B cell (primary cell): Measurements from ENCODE around the gene PHACTR1.
"Not testable (repeated sequence)": the region's sequence is repeated elsewhere in the genome, so short reads cannot be mapped to it uniquely, and the experiment has no call there.

ENCODE experiments used
- EZH2 ChIP-seq: IDR thresholded peaks from 2 replicates; pipeline ENCODE4 v1.6.1; 2012; ENCODE audit warnings: borderline replicate concordance, low read depth, mild to moderate bottlenecking, moderate library complexity, low read length; ENCODE audit not compliant: insufficient read depth, poor library complexity, severe bottlenecking
- TF ChIP-seq, protein P1 (sequence below): fragments of 200-600 bp; IDR thresholded peaks from one replicate; pipeline ENCODE4 v1.8.0; 2022; ENCODE audit warnings: antibody characterized with exemption, mild to moderate bottlenecking

DNA sequence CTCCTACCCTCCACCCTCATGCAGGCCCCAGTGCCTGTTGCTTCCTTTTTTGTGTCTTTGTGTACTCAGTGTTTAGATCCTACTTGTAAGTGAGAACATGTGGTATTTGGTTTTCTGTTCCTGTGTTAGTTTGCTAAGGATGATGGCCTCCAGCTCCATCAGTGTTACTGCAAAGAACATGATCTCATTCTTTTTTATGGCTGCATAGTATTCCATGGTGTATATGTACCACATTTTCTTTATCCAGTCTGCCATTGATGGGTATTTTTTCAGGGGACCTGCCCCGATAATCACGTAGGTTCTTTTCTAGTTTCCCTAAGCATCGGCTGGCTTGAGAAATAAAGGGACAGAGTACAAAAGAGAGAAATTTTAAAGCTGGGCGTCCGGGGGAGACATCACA, 527.2 kb downstream of the PHACTR1 start:
- TF ChIP-seq, protein P1, sequence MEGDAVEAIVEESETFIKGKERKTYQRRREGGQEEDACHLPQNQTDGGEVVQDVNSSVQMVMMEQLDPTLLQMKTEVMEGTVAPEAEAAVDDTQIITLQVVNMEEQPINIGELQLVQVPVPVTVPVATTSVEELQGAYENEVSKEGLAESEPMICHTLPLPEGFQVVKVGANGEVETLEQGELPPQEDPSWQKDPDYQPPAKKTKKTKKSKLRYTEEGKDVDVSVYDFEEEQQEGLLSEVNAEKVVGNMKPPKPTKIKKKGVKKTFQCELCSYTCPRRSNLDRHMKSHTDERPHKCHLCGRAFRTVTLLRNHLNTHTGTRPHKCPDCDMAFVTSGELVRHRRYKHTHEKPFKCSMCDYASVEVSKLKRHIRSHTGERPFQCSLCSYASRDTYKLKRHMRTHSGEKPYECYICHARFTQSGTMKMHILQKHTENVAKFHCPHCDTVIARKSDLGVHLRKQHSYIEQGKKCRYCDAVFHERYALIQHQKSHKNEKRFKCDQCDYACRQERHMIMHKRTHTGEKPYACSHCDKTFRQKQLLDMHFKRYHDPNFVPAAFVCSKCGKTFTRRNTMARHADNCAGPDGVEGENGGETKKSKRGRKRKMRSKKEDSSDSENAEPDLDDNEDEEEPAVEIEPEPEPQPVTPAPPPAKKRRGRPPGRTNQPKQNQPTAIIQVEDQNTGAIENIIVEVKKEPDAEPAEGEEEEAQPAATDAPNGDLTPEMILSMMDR, result not testable (repeated sequence)
- not testable (repeated sequence) for TF ChIP-seq EZH2
